DND-41 (cell line): ENCODE measurements around the gene FADS2.

Source experiments
- ATAC-seq: fragments of 200-7000 bp; cut with Tn5 transposase; 3 replicates; pipeline ENCODE4 v1.9.1; 2021; ENCODE audit warnings: low read depth; ENCODE audit not compliant: insufficient read depth
- DNase-seq: peaks from one replicate; pipeline ENCODE4 v3.0.0-alpha.2; 2020
- H2AFZ ChIP-seq: 2 replicates; pipeline ENCODE4 v1.6.0; 2012; ENCODE audit warnings: low read depth, low read length
- H3K27ac ChIP-seq: 2 replicates; pipeline ENCODE4 v1.5.1; 2012; ENCODE audit warnings: low read length, inconsistent platforms
- H3K27me3 ChIP-seq: fragments of 200-600 bp; sonication (generic); 2 replicates; pipeline ENCODE4 v1.6.0; 2012; ENCODE audit warnings: low read length, mild to moderate bottlenecking, inconsistent platforms; ENCODE audit not compliant: insufficient read depth, poor library complexity
- H3K36me3 ChIP-seq: 2 replicates; pipeline ENCODE4 v1.5.1; 2012; ENCODE audit warnings: low read length, inconsistent platforms; ENCODE audit not compliant: insufficient read depth
- H3K4me1 ChIP-seq: 2 replicates; pipeline ENCODE4 v1.5.1; 2012; ENCODE audit warnings: mild to moderate bottlenecking, low read length; ENCODE audit not compliant: insufficient read depth
- H3K4me2 ChIP-seq: 2 replicates; pipeline ENCODE4 v1.6.0; 2012; ENCODE audit warnings: mild to moderate bottlenecking, moderate library complexity, low read length, inconsistent platforms; ENCODE audit not compliant: insufficient read depth
- H3K4me3 ChIP-seq, 2 experiments: fragments of 200-600 bp in 1 of 2; shearing (Covaris generic) in 1 of 2; 2 replicates each; pipeline ENCODE4 v1.5.1; 2012 to 2016; ENCODE audit warnings: inconsistent platforms in 2 of 2, low read length in 2 of 2, mild to moderate bottlenecking in 2 of 2, low read depth in 1 of 2, moderate library complexity in 1 of 2
- H3K79me2 ChIP-seq: 2 replicates; pipeline ENCODE4 v1.6.0; 2012; ENCODE audit warnings: low read length, inconsistent platforms; ENCODE audit not compliant: insufficient read depth
- H3K9ac ChIP-seq: 2 replicates; pipeline ENCODE4 v1.6.0; 2012; ENCODE audit warnings: low read depth, mild to moderate bottlenecking, inconsistent platforms, low read length, moderate library complexity
- H3K9me3 ChIP-seq: 2 replicates; pipeline ENCODE4 v1.5.1; 2012; ENCODE audit warnings: low read length, moderate library complexity, mild to moderate bottlenecking, inconsistent platforms; ENCODE audit not compliant: insufficient read depth, severe bottlenecking
- H4K20me1 ChIP-seq: 2 replicates; pipeline ENCODE4 v1.6.0; 2012; ENCODE audit warnings: low read length; ENCODE audit not compliant: insufficient read depth
- CTCF ChIP-seq: IDR thresholded peaks from 2 replicates; pipeline ENCODE4 v1.5.1; 2012; ENCODE audit warnings: borderline replicate concordance, low read length, moderate library complexity, mild to moderate bottlenecking; ENCODE audit not compliant: poor library complexity, severe bottlenecking; ENCODE audit errors: extremely low read depth
- EZH2 ChIP-seq: IDR thresholded peaks from 3 replicates; pipeline ENCODE4 v1.6.1; 2012; ENCODE audit warnings: borderline replicate concordance, low read depth, mild to moderate bottlenecking, moderate library complexity, low read length, inconsistent platforms; ENCODE audit not compliant: severe bottlenecking

The FADS2 gene

GRCh38 chr11:61897387-61898246 is 69.5 kb downstream of the FADS2 start:
- Histone ChIP-seq H4K20me1 (no peaks in the 10 kb centered on the region; the same call in 1 of the 2 replicates), H3K79me2 (no peaks in the 10 kb centered on the region), H3K4me3 (no peak overlapping the region), H3K27me3 (no peaks in the 10 kb centered on the region), H2AFZ (no peak overlapping the region), H3K9me3 (no peaks in the 10 kb centered on the region), H3K36me3 (no peaks in the 10 kb centered on the region), H3K4me2 (no peak overlapping the region), H3K27ac (no peak overlapping the region), H3K9ac (no peak overlapping the region), H3K4me1 (peaks cover 6% of the 10 kb centered on the region; the same call in 1 of the 2 replicates)
- TF ChIP-seq EZH2 (no peak), CTCF (peak; percentile 92)
- ATAC-seq = peak; percentile 76
- DNase-seq = peak; percentile 80

- Histone ChIP-seq H4K20me1 (no peaks in the 10 kb centered on the region), H3K9me3 (no peaks in the 10 kb centered on the region), H3K79me2 (no peaks in the 10 kb centered on the region), H2AFZ (no peak overlapping the region), H3K4me3 (no peak overlapping the region), H3K27me3 (no peaks in the 10 kb centered on the region), H3K27ac (no peak overlapping the region), H3K9ac (no peak overlapping the region), H3K36me3 (no peaks in the 10 kb centered on the region), H3K4me1 (peaks cover 6% of the 10 kb centered on the region; the same call in 1 of the 2 replicates), H3K4me2 (no peak overlapping the region)
- DNase-seq = no peak
- TF ChIP-seq EZH2 (no peak), CTCF (no peak)
- no peak for ATAC-seq
These were observed 70.1 kb downstream of the FADS2 start for GRCh38 chr11:61898247-61898582.

- no peaks in the 10 kb centered on the region for H3K27me3 ChIP-seq
- no peaks in the 10 kb centered on the region for H4K20me1 ChIP-seq
- no peak overlapping the region for H3K9ac ChIP-seq
- TF ChIP-seq EZH2 = no peak
- peak; percentile 100 for TF ChIP-seq CTCF
- ATAC-seq (peak; percentile 93), DNase-seq (peak; percentile 91)
- no peak overlapping the region for H3K4me3 ChIP-seq
- no peak overlapping the region for H3K4me2 ChIP-seq
- no peaks in the 10 kb centered on the region for H3K36me3 ChIP-seq
- H2AFZ ChIP-seq = peak overlapping the region; percentile 57; the same call in 1 of the 2 replicates
- no peaks in the 10 kb centered on the region for H3K9me3 ChIP-seq
- H3K79me2 ChIP-seq = no peaks in the 10 kb centered on the region
- H3K4me1 ChIP-seq = peaks cover 6% of the 10 kb centered on the region; the same call in 1 of the 2 replicates
- H3K27ac ChIP-seq = no peak overlapping the region
These were observed 71.2 kb downstream of the FADS2 start for GRCh38 chr11:61899146-61899841.
